Skeletal muscle tissue (tissue), 4 donors: Measurements from ENCODE around the gene KDM6B. TPM values are rescaled to one million over a fixed set of nuclear protein-coding genes. Genes with fewer than 3 reads are reported as not detected.
"Not testable (repeated sequence)": the region's sequence is repeated elsewhere in the genome, so short reads cannot be mapped to it uniquely, and the experiment has no call there.

Experiments used
- H3K27ac ChIP-seq: one replicate; pipeline ENCODE4 v1.7.0; 2013; ENCODE audit warnings: mild to moderate bottlenecking, low read depth, low read length, inconsistent platforms
- H3K27me3 ChIP-seq, 3 donors: one replicate each; pipeline ENCODE4 v1.7.0; 2013; ENCODE audit warnings: low read length in 3 of 3; ENCODE audit not compliant: control insufficient read depth in 3 of 3, insufficient read depth in 3 of 3
- H3K36me3 ChIP-seq, 3 donors: one replicate each; pipeline ENCODE4 v1.7.0; 2013; ENCODE audit warnings: low read length in 3 of 3; ENCODE audit not compliant: control insufficient read depth in 3 of 3, insufficient read depth in 3 of 3
- H3K4me1 ChIP-seq, 3 donors: one replicate each; pipeline ENCODE4 v1.7.0; 2013; ENCODE audit warnings: low read length in 3 of 3, mild to moderate bottlenecking in 3 of 3; ENCODE audit not compliant: control insufficient read depth in 3 of 3, insufficient read depth in 3 of 3
- H3K4me3 ChIP-seq, 3 donors: one replicate each; pipeline ENCODE4 v1.7.0; 2013; ENCODE audit warnings: low read length in 3 of 3
- H3K9ac ChIP-seq, 3 donors: one replicate each; pipeline ENCODE4 v1.7.0; 2013; ENCODE audit warnings: low read length in 3 of 3, mild to moderate bottlenecking in 3 of 3, moderate library complexity in 2 of 3, low read depth in 1 of 3
- H3K9me3 ChIP-seq, 3 donors: one replicate each; pipeline ENCODE4 v1.7.0; 2013; ENCODE audit warnings: low read length in 3 of 3; ENCODE audit not compliant: control insufficient read depth in 3 of 3
- total RNA-seq: library from RNA; depleted of rRNA; stranded (reverse); fragments of >200 nt; gene quantifications from one replicate; pipeline ENCODE4 v1.2.3, GENCODE V29; 2014
- donor health status: Osteomylitis.

The KDM6B gene
- total RNA-seq, 1 donor from 2014 or later = 2.6 TPM

GRCh38 chr17:7856011-7856810 lies 22.2 kb downstream of the KDM6B start:
- peaks cover 14 to 23% (median 23%) of the 10 kb centered on the region in 3 donors for H3K36me3 ChIP-seq
- no peaks in the 10 kb centered on the region for H3K27me3 ChIP-seq
- peak overlapping the region; percentile 84 to 98 (median 85) for H3K4me3 ChIP-seq
- H3K9me3 ChIP-seq = no peaks in the 10 kb centered on the region
- peak overlapping the region; percentile 79 to 95 (median 79) for H3K9ac ChIP-seq
- H3K4me1 ChIP-seq = peaks cover 45 to 53% (median 49%) of the 10 kb centered on the region in 3 donors
- H3K27ac ChIP-seq = peak overlapping the region; percentile 88

DNA sequence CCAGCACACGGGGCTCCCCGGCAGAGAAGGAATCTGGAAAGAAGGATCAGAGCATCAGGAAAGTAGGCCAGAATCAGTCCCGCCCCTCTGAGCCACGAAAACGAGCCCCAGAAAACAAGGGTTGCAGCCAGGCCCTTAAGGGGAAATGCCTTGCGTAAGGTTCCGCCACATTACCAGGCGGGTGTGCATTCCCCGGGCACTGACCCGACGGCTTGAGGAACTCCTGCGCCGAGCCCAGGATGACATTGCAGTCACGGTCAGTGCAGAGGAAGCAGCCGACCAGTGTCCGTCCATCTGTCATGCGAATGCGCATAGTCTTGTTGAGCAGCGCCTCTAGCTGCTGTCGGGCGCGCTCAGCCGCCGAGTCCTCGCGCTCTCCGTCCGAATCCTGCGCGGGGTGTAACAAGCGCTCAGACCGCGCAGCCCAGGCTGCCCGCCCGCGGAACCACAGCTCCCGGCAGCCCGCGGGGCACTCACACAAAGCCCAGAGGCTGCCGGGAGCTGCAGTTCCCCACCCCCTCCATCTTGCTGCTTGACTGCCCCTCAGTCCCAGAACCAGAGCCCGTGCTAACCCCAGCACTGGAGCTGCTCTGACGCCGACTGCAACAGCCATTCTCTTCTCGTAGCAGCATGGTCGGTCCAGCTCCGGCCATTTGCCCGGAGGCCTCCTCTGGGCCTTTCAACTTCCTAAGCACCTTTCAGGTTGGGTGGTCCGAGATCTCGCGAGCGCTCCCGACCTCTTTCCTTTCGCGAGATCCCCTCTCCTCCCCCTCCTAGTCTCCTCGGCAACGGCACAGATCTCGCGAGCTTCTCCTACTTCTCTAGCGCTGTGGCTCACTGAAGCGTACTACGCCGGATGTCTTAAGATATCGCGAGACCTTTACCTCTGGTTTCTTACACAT lies 23.0 kb downstream of the KDM6B start, which contains the start of gene NAA38:
TSS of gene NAA38 (minus strand) at position 749 of the 902 bp plus-strand sequence. CDS start at position 653, 96 bp downstream.
- Histone ChIP-seq H3K9ac (peak within 1 kb of the TSS; percentile 79 to 95 (median 90)), H3K36me3 (peaks cover 10 to 21% (median 18%) of the 10 kb centered on the region in 3 donors), H3K27ac (peak within 1 kb of the TSS; percentile 88), H3K27me3 (no peaks in the 10 kb centered on the region), H3K4me1 (peaks cover 37 to 45% (median 41%) of the 10 kb centered on the region in 3 donors), H3K9me3 (no peaks in the 10 kb centered on the region), H3K4me3 (peak within 1 kb of the TSS; percentile 84 to 98 (median 85))

- peaks cover 33 to 36% (median 36%) of the 10 kb centered on the region in 3 donors for H3K4me1 ChIP-seq
- peaks cover 3 to 13% (median 9%) of the 10 kb centered on the region in 3 donors for H3K36me3 ChIP-seq
- no peaks in the 10 kb centered on the region for H3K9me3 ChIP-seq
- no peaks in the 10 kb centered on the region for H3K27me3 ChIP-seq
- peak within 1 kb of the TSS; percentile 79 to 95 (median 90) for H3K9ac ChIP-seq
- H3K27ac ChIP-seq = peak within 1 kb of the TSS; percentile 88
- peak within 1 kb of the TSS; percentile 84 to 98 (median 85) for H3K4me3 ChIP-seq
Observed at GRCh38 chr17:7857713-7858521, 23.9 kb downstream of the KDM6B start, which contains the start of gene CYB5D1. Gene CYB5D1, plus strand, starts transcription at chr17:7858003. Its CDS starts 132 bp downstream, at chr17:7858135.

DNA sequence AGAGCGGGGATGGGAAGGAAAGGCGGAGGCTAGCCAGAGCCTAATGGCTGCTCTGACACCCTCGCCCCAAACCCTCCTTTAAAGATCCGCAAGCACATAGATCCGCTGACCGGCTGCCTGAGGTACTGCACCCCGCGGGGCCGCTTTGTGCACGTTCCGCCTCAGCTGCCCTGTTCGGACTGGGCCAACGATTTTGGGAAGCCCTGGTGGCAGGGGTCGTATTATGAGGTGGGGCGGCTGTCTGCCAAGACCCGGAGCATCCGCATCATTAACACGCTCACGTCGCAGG lies 24.4 kb downstream of the KDM6B start:
- H3K27ac ChIP-seq = peak overlapping the region; percentile 88
- peaks cover 0 to 11% (median 6%) of the 10 kb centered on the region in 3 donors for H3K36me3 ChIP-seq
- H3K9ac ChIP-seq = peak overlapping the region; percentile 79 to 95 (median 90)
- no peaks in the 10 kb centered on the region for H3K27me3 ChIP-seq
- no peaks in the 10 kb centered on the region for H3K9me3 ChIP-seq
- H3K4me3 ChIP-seq = peak overlapping the region; percentile 84 to 98 (median 85)
- H3K4me1 ChIP-seq = peaks cover 33 to 38% (median 33%) of the 10 kb centered on the region in 3 donors

DNA sequence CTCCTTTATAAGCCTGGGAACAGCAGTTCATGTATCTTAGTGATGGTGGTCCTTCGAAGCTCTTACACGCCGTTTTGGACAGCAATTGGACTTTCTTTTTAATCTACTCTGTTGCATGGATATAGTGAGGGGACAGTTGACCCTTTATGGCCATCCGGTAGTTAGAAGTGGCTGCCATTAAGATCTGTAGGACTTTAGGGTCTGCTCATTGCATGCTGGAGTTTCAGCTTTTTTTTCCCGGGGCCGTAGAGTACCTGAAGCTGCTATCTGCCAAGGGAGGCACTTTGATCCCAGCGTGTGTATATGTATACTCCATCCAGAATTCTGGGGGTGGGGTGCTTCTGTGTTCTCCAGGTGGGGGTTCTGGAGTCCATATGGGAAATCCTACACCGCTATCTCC lies 25.0 kb downstream of the KDM6B start:
- H3K9me3 ChIP-seq = no peaks in the 10 kb centered on the region
- H3K36me3 ChIP-seq = peaks cover 0 to 11% (median 6%) of the 10 kb centered on the region in 3 donors
- H3K27me3 ChIP-seq = no peaks in the 10 kb centered on the region
- H3K4me1 ChIP-seq = peaks cover 33 to 38% (median 33%) of the 10 kb centered on the region in 3 donors
- no peak overlapping the region for H3K27ac ChIP-seq
- peak overlapping the region; percentile 84 to 98 (median 85) for H3K4me3 ChIP-seq
- H3K9ac ChIP-seq = peak overlapping the region; percentile 79 to 95 (median 90)

DNA sequence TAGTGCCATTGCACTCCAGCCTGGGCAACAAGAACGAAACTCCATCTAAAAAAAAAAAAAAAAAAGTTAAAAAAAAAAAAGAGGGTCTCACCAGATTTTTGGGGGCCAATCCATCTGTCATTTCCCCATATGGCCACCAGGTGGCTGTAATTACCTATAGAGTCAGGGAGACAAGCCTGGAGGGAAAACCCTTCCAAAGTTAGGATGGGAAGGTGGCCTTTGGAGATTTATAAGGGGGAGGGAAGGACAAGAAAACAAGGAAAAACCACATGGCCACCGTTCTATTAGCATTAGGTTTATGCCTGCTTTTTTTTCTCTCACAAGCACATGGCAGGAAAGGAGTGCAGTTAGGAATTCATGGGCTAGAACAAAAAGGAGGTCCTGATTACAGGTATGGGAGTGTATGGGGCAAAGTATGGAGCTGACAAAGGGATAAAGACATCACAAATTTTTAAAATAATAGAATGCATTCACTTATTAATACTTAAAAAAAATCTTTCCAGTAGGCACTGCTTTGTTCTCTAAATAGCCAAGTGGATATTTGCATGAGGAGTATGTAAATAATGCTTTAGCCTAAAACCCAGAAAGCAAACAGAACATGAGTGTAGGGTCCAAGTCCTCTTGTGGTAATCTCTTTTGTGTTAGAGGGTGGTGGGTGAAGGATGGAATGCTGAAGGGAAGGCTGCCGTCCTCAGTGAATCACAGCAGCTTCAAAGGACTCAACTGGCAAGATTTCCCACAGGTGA lies 28.8 kb downstream of the KDM6B start:
- Histone ChIP-seq H3K4me1 (peaks cover 13 to 19% (median 13%) of the 10 kb centered on the region in 3 donors), H3K4me3 (no peak overlapping the region)

GRCh38 chr17:7864384-7864783 lies 30.4 kb downstream of the KDM6B start:
- not testable (repeated sequence) for H3K9ac ChIP-seq, H3K9me3 ChIP-seq, H3K4me1 ChIP-seq, H3K36me3 ChIP-seq, H3K27ac ChIP-seq, H3K27me3 ChIP-seq, H3K4me3 ChIP-seq

More for the DNA sequence above, 28.8 kb downstream of the KDM6B start:
- no peak overlapping the region for H3K27ac ChIP-seq
- H3K9ac ChIP-seq = no peak overlapping the region
- H3K27me3 ChIP-seq = no peaks in the 10 kb centered on the region
- H3K9me3 ChIP-seq = no peaks in the 10 kb centered on the region
- peaks cover 0 to 11% (median 2%) of the 10 kb centered on the region in 3 donors for H3K36me3 ChIP-seq

- H3K27ac ChIP-seq = no peak overlapping the region
- H3K4me1 ChIP-seq = peaks cover 0 to 5% (median 2%) of the 10 kb centered on the region in 3 donors
- H3K9ac ChIP-seq = no peak overlapping the region
- H3K9me3 ChIP-seq = no peaks in the 10 kb centered on the region
- peaks cover 0 to 5% (median 2%) of the 10 kb centered on the region in 3 donors for H3K36me3 ChIP-seq
- H3K4me3 ChIP-seq = no peak overlapping the region
- no peaks in the 10 kb centered on the region for H3K27me3 ChIP-seq
Observed at GRCh38 chr17:7864995-7865650, 31.1 kb downstream of the KDM6B start.
